H1 (cell line): ENCODE results near the gene NFKBIL1. TPM values are rescaled to one million over a fixed set of nuclear protein-coding genes. Genes with fewer than 3 reads are reported as not detected.

ENCODE experiments used
- EGR1 ChIP-seq: IDR thresholded peaks from 2 replicates; pipeline ENCODE4 v1.6.1; 2011; ENCODE audit warnings: low read depth, low read length, borderline replicate concordance
- NRF1 ChIP-seq: IDR thresholded peaks from 2 replicates; pipeline ENCODE4 v1.6.1; 2011; ENCODE audit warnings: mild to moderate bottlenecking, low read depth, low read length, improper control_type of control experiment
- SAP30 ChIP-seq: fragments of 300-600 bp; sonication (generic); IDR thresholded peaks from 2 replicates; pipeline ENCODE4 v1.7.1; 2012; ENCODE audit warnings: low read length, moderate library complexity, mild to moderate bottlenecking, inconsistent platforms; ENCODE audit not compliant: insufficient read depth, insufficient replicate concordance
- SIRT6 ChIP-seq: IDR thresholded peaks from one replicate; pipeline ENCODE4 v1.7.1; 2012; ENCODE audit warnings: low read length, inconsistent platforms
- polyA plus RNA-seq, 7 experiments: library from polyadenylated mRNA; depleted of rRNA in 3 of 7; stranded (reverse) in 5 of 7; unstranded in 2 of 7; fragments of >200 nt in 5 of 7; fragments of 200-250 nt in 2 of 7; gene quantifications; 1 replicate in 5 of 7; 2 replicates in 1 of 7; 4 replicates in 1 of 7; pipeline versions ENCODE4 v1.2.1 to v1.2.3, GENCODE V29; 2011 to 2013; ENCODE audit warnings: missing spikeins in 2 of 7, mixed read lengths in 2 of 7
- total RNA-seq: library from RNA; stranded (reverse); fragmentation: NEBNext Ultra II Directional; extraction: Animal tissue kit (Norgen Biotek cat#: 25700); gene quantifications from 2 replicates; pipeline ENCODE4 v1.2.1, GENCODE V29; 2021
- TF ChIP-seq, protein P1 (sequence below): IDR thresholded peaks from 2 replicates; pipeline ENCODE4 v1.6.1; 2012; ENCODE audit warnings: inconsistent platforms

NFKBIL1 gene
- total and polyA plus RNA-seq, 2 of the 8 experiments (the other 6 are each of a cell fraction or from before 2014, with no cell fraction given), result 7.5 to 11.2 TPM

GRCh38 chr6:31521835-31522234, 25.6 kb upstream of the NFKBIL1 start (continued):
- TF ChIP-seq NRF1 (no peak), SAP30 (no peak), EGR1 (no peak), SIRT6 (no peak)
- TF ChIP-seq, protein P1, sequence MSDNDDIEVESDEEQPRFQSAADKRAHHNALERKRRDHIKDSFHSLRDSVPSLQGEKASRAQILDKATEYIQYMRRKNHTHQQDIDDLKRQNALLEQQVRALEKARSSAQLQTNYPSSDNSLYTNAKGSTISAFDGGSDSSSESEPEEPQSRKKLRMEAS, result no peak
